HEK293 (cell line): Measurements from ENCODE around the gene PTPRN2.

ENCODE experiments used
- CTCF ChIA-PET: fragments of 350-600 bp; formaldehyde crosslinking; extraction: SDS; loops from one replicate; lab custom pipeline; 2021; ENCODE audit warnings: antibody characterized with exemption; lab: Yijun Ruan, JAX
- POLR2A ChIA-PET: fragments of 300-600 bp; formaldehyde crosslinking; extraction: SDS; loops from one replicate; lab custom pipeline; 2020; ENCODE audit warnings: antibody characterized with exemption, inconsistent platforms; lab: Yijun Ruan, JAX
- H3K27ac ChIP-seq: fragments of 200-500 bp; sonication (Bioruptor generic); 2 replicates; pipeline ENCODE4 v1.5.1; 2014; ENCODE audit warnings: low read depth, low read length, control low read depth, inconsistent platforms; ENCODE audit errors: extremely low read depth
- H3K36me3 ChIP-seq, 2 experiments: fragments of 200-500 bp in 1 of 2; sonication (Bioruptor generic) in 1 of 2; 1 replicate in 1 of 2; 2 replicates in 1 of 2; pipeline ENCODE4 v1.5.1; 2014 to 2017; ENCODE audit warnings: inconsistent platforms in 2 of 2, low read length in 2 of 2; ENCODE audit not compliant: control insufficient read depth in 2 of 2, insufficient read depth in 1 of 2
- H3K4me1 ChIP-seq: fragments of 200-500 bp; sonication (Bioruptor generic); 2 replicates; pipeline ENCODE4 v1.5.1; 2014; ENCODE audit warnings: mild to moderate bottlenecking, low read length, inconsistent platforms; ENCODE audit not compliant: control insufficient read depth, insufficient read depth
- H3K4me3 ChIP-seq: 2 replicates; pipeline ENCODE4 v1.5.1; 2011; ENCODE audit warnings: low read depth, mild to moderate bottlenecking, control low read depth, low read length, moderate library complexity
- H3K9me3 ChIP-seq: fragments of 200-500 bp; sonication (Bioruptor generic); 2 replicates; pipeline ENCODE4 v1.5.1; 2014; ENCODE audit warnings: low read depth, low read length, inconsistent platforms; ENCODE audit not compliant: control insufficient read depth, insufficient read depth
- AEBP2 ChIP-seq: fragments of 450-650 bp; formaldehyde crosslinking; IDR thresholded peaks from 2 replicates; pipeline ENCODE4 v1.5.1; 2016; ENCODE audit warnings: missing biosample characterization, missing genetic modification characterization, borderline replicate concordance
- IKZF3 ChIP-seq: fragments of 450-650 bp; IDR thresholded peaks from 2 replicates; pipeline ENCODE4 v1.5.0; 2018; ENCODE audit warnings: missing biosample characterization, mild to moderate bottlenecking, missing genetic modification characterization, moderate library complexity
- MYNN ChIP-seq: fragments of 450-650 bp; formaldehyde crosslinking; IDR thresholded peaks from 2 replicates; pipeline ENCODE4 v1.5.1; 2016; ENCODE audit warnings: missing biosample characterization, missing genetic modification characterization, borderline replicate concordance
- PBX3 ChIP-seq: sonication (generic); formaldehyde crosslinking; IDR thresholded peaks from 2 replicates; pipeline ENCODE4 v1.8.1; 2022; ENCODE audit warnings: mild to moderate bottlenecking, moderate library complexity, missing genetic modification reagents
- REST ChIP-seq: fragments of 450-650 bp; formaldehyde crosslinking; IDR thresholded peaks from 2 replicates; pipeline ENCODE4 v1.5.1; 2016; ENCODE audit warnings: missing biosample characterization, missing genetic modification characterization
- SALL2 ChIP-seq: fragments of 450-650 bp; formaldehyde crosslinking; IDR thresholded peaks from 2 replicates; pipeline ENCODE4 v1.5.0; 2017; ENCODE audit warnings: missing biosample characterization, mild to moderate bottlenecking, missing genetic modification characterization, borderline replicate concordance
- ZBTB8A ChIP-seq: fragments of 450-650 bp; formaldehyde crosslinking; IDR thresholded peaks from 2 replicates; pipeline ENCODE4 v1.5.1; 2016; ENCODE audit warnings: missing biosample characterization, missing genetic modification characterization
- ZNF112 ChIP-seq: fragments of 450-650 bp; formaldehyde crosslinking; IDR thresholded peaks from 2 replicates; pipeline ENCODE4 v1.5.0; 2017; ENCODE audit warnings: missing biosample characterization, missing genetic modification characterization
- ZNF148 ChIP-seq: fragments of 450-650 bp; formaldehyde crosslinking; IDR thresholded peaks from 2 replicates; pipeline ENCODE4 v1.5.0; 2017; ENCODE audit warnings: missing biosample characterization, missing genetic modification characterization, borderline replicate concordance
- ZNF157 ChIP-seq: fragments of 450-650 bp; formaldehyde crosslinking; IDR thresholded peaks from 2 replicates; pipeline ENCODE4 v1.5.1; 2016; ENCODE audit warnings: missing biosample characterization, missing genetic modification characterization
- ZNF214 ChIP-seq: fragments of 450-650 bp; formaldehyde crosslinking; IDR thresholded peaks from 2 replicates; pipeline ENCODE4 v1.5.1; 2017; ENCODE audit warnings: missing biosample characterization, mild to moderate bottlenecking, missing genetic modification characterization, borderline replicate concordance
- ZNF302 ChIP-seq: fragments of 450-650 bp; formaldehyde crosslinking; IDR thresholded peaks from 2 replicates; pipeline ENCODE4 v1.5.1; 2016; ENCODE audit warnings: missing biosample characterization, missing genetic modification characterization, low read depth
- ZNF354C ChIP-seq: fragments of 450-650 bp; formaldehyde crosslinking; IDR thresholded peaks from 2 replicates; pipeline ENCODE4 v1.5.1; 2016; ENCODE audit warnings: missing biosample characterization, missing genetic modification characterization, low read depth, borderline replicate concordance
- ZNF362 ChIP-seq: fragments of 450-650 bp; formaldehyde crosslinking; IDR thresholded peaks from 2 replicates; pipeline ENCODE4 v1.5.1; 2016; ENCODE audit warnings: missing biosample characterization, missing genetic modification characterization
- ZNF558 ChIP-seq: fragments of 450-650 bp; formaldehyde crosslinking; IDR thresholded peaks from 2 replicates; pipeline ENCODE4 v1.5.1; 2016; ENCODE audit warnings: missing biosample characterization, missing genetic modification characterization
- ZNF701 ChIP-seq: fragments of 450-650 bp; formaldehyde crosslinking; IDR thresholded peaks from 2 replicates; pipeline ENCODE4 v1.5.1; 2016; ENCODE audit warnings: missing biosample characterization, missing genetic modification characterization
- ZNF704 ChIP-seq: fragments of 450-650 bp; formaldehyde crosslinking; IDR thresholded peaks from 2 replicates; pipeline ENCODE4 v1.5.1; 2016; ENCODE audit warnings: missing biosample characterization, missing genetic modification characterization
- ZNF747 ChIP-seq: fragments of 450-650 bp; formaldehyde crosslinking; IDR thresholded peaks from 2 replicates; pipeline ENCODE4 v1.5.1; 2016; ENCODE audit warnings: missing biosample characterization, missing genetic modification characterization
- ZNF785 ChIP-seq: fragments of 450-650 bp; formaldehyde crosslinking; IDR thresholded peaks from 2 replicates; pipeline ENCODE4 v1.5.1; 2016; ENCODE audit warnings: missing biosample characterization, missing genetic modification characterization
- ZSCAN16 ChIP-seq: fragments of 450-650 bp; formaldehyde crosslinking; IDR thresholded peaks from 2 replicates; pipeline ENCODE4 v1.5.1; 2016; ENCODE audit warnings: missing biosample characterization, missing genetic modification characterization
- ZSCAN5A ChIP-seq: fragments of 450-650 bp; formaldehyde crosslinking; IDR thresholded peaks from 2 replicates; pipeline ENCODE4 v1.5.1; 2016; ENCODE audit warnings: missing biosample characterization, missing genetic modification characterization

PTPRN2 gene

GRCh38 chr7:157540020-157540419, 1047.6 kb downstream of the PTPRN2 start (continued):
- TF ChIP-seq ZNF704 (tag by site-specific recombination), result no peak
- TF ChIP-seq, all 188 proteins: peak for 0

GRCh38 chr7:157539521-157539920, 1048.1 kb downstream of the PTPRN2 start:
- H3K36me3 ChIP-seq, result no peaks in the 10 kb centered on the region
- no peak for TF ChIP-seq ZNF157 (tag by site-specific recombination)
- no peak for TF ChIP-seq ZBTB8A (tag by site-specific recombination)
- no peak for TF ChIP-seq IKZF3 (tag by site-specific recombination)
- POLR2A ChIA-PET, result no interaction called here
- no peaks in the 10 kb centered on the region for H3K9me3 ChIP-seq
- H3K4me1 ChIP-seq, result no peaks in the 10 kb centered on the region
- CTCF ChIA-PET, result no interaction called here
- H3K27ac ChIP-seq, result no peak overlapping the region
- H3K4me3 ChIP-seq, result no peak overlapping the region

- CTCF ChIA-PET, result no interaction called here
- no peaks in the 10 kb centered on the region for H3K9me3 ChIP-seq
- H3K4me3 ChIP-seq, result no peak overlapping the region
- POLR2A ChIA-PET, result no interaction called here
- H3K27ac ChIP-seq, result no peak overlapping the region
- H3K4me1 ChIP-seq, result no peaks in the 10 kb centered on the region
- no peaks in the 10 kb centered on the region for H3K36me3 ChIP-seq
- TF ChIP-seq ZNF558 (tag by site-specific recombination), result no peak
- TF ChIP-seq ZNF354C (tag by site-specific recombination), result no peak
- no peak for TF ChIP-seq ZSCAN16 (tag by site-specific recombination)
- TF ChIP-seq ZNF362, result no peak
- TF ChIP-seq AEBP2 (tag by site-specific recombination), result no peak
- no peak for TF ChIP-seq ZNF148
- TF ChIP-seq ZNF214, result no peak
- no peak for TF ChIP-seq REST (tag by site-specific recombination)
- TF ChIP-seq ZNF701 (tag by site-specific recombination), result no peak
- TF ChIP-seq ZNF112 (tag by site-specific recombination), result no peak
- TF ChIP-seq ZNF785 (tag by site-specific recombination), result no peak
- TF ChIP-seq ZSCAN5A (tag by site-specific recombination), result no peak
- TF ChIP-seq ZNF302, result no peak
- no peak for TF ChIP-seq MYNN (tag by site-specific recombination)
- TF ChIP-seq SALL2, result no peak
- no peak for TF ChIP-seq PBX3 (CRISPR knock-in tag)
- no peak for TF ChIP-seq ZNF747 (tag by site-specific recombination)
Observed at GRCh38 chr7:157538735-157539134, 1048.9 kb downstream of the PTPRN2 start.
